ENCODE data around the gene ZFP28.

The ZFP28 gene

GRCh38 chr19:56538761-56539263 lies at the start of gene ZFP28:
Gene ZFP28 (plus strand): TSS chr19:56538948. CDS start chr19:56539019, 71 bp downstream.
- no peaks in the 10 kb centered on the region for H3K4me1 ChIP-seq (ENCODE audit: insufficient read depth, insufficient read length)
- peak within 1 kb of the TSS; percentile 81 for H3K9ac ChIP-seq (ENCODE audit: insufficient read length, low read depth)
- no peak for DNase-seq (ENCODE audit: low read depth, low spot score)
- TF ChIP-seq YY1 (IDR thresholded peaks at IDR 0.05; ENCODE audit: insufficient read depth, insufficient read length), result no peak
- TF ChIP-seq ZNF274 (IDR thresholded peaks at IDR 0.05; ENCODE audit: low read depth, low read length), result no peak
- no peaks in the 10 kb centered on the region for H3K27me3 ChIP-seq (ENCODE audit: insufficient read depth, insufficient read length)
- peak within 1 kb of the TSS; percentile 67 for H3K4me3 ChIP-seq (ENCODE audit: insufficient read length, low read depth)
- H3K9me3 ChIP-seq (ENCODE audit: insufficient read depth, low read length), result peaks cover 30% of the 10 kb centered on the region
- H3K36me3 ChIP-seq (ENCODE audit: insufficient read depth, insufficient read length, low read length), result peaks cover 25% of the 10 kb centered on the region

- H3K27me3 ChIP-seq (ENCODE audit: insufficient read depth, insufficient read length), result no peaks in the 10 kb centered on the region
Observed at GRCh38 chr19:56491399-56491798, 47.3 kb upstream of the ZFP28 start.

GRCh38 chr19:56504581-56504980 lies 34.2 kb upstream of the ZFP28 start:
- no peaks in the 10 kb centered on the region for H3K9me3 ChIP-seq (ENCODE audit: insufficient read depth, low read length)
- no peak for DNase-seq (ENCODE audit: low read depth, low spot score)
- TF ChIP-seq YY1 (IDR thresholded peaks at IDR 0.05; ENCODE audit: insufficient read depth, insufficient read length) (no peak), SUZ12 (IDR thresholded peaks at IDR 0.05; ENCODE audit: extremely low read depth, insufficient read depth, insufficient read length) (no peak), ZNF274 (IDR thresholded peaks at IDR 0.05; ENCODE audit: low read depth, low read length) (no peak)

More at GRCh38 chr19:56491399-56491798, 47.3 kb upstream of the ZFP28 start:
- no peak overlapping the region for H3K4me3 ChIP-seq (ENCODE audit: insufficient read length, low read depth)
- peak; percentile 11 for DNase-seq (ENCODE audit: low read depth, low spot score)
- peaks cover 21% of the 10 kb centered on the region; the same call in 1 of the 2 replicates for H3K9me3 ChIP-seq (ENCODE audit: insufficient read depth, low read length)
- peaks cover 13% of the 10 kb centered on the region for H3K36me3 ChIP-seq (ENCODE audit: insufficient read depth, insufficient read length, low read length)
- H3K4me1 ChIP-seq (ENCODE audit: insufficient read depth, insufficient read length), result no peaks in the 10 kb centered on the region
- H3K9ac ChIP-seq (ENCODE audit: insufficient read length, low read depth), result no peak overlapping the region
- no peak for TF ChIP-seq YY1 (IDR thresholded peaks at IDR 0.05; ENCODE audit: insufficient read depth, insufficient read length)
- TF ChIP-seq SUZ12 (IDR thresholded peaks at IDR 0.05; ENCODE audit: extremely low read depth, insufficient read depth, insufficient read length), result no peak
- TF ChIP-seq ZNF274 (IDR thresholded peaks at IDR 0.05; ENCODE audit: low read depth, low read length), result no peak

GRCh38 chr19:56507446-56508289 lies 31.1 kb upstream of the ZFP28 start, which contains the start of gene ZNF471:
Gene ZNF471 (plus strand): TSS chr19:56507855. CDS start chr19:56511572, 3,717 bp downstream.
- H3K36me3 ChIP-seq (ENCODE audit: insufficient read depth, insufficient read length, low read length), result peaks cover 3% of the 10 kb centered on the region
- H3K9me3 ChIP-seq (ENCODE audit: insufficient read depth, low read length), result no peaks in the 10 kb centered on the region
- H3K4me3 ChIP-seq (ENCODE audit: insufficient read length, low read depth), result peak within 1 kb of the TSS; percentile 76
- no peaks in the 10 kb centered on the region for H3K4me1 ChIP-seq (ENCODE audit: insufficient read depth, insufficient read length)
- H3K9ac ChIP-seq (ENCODE audit: insufficient read length, low read depth), result peak within 1 kb of the TSS; percentile 92
- TF ChIP-seq ZNF274 (IDR thresholded peaks at IDR 0.05; ENCODE audit: low read depth, low read length) (no peak), SUZ12 (IDR thresholded peaks at IDR 0.05; ENCODE audit: extremely low read depth, insufficient read depth, insufficient read length) (no peak), YY1 (IDR thresholded peaks at IDR 0.05; ENCODE audit: insufficient read depth, insufficient read length) (no peak)
- peaks cover 8% of the 10 kb centered on the region for H3K27me3 ChIP-seq (ENCODE audit: insufficient read depth, insufficient read length)
- DNase-seq (ENCODE audit: low read depth, low spot score), result peak; percentile 92

More at GRCh38 chr19:56504581-56504980, 34.2 kb upstream of the ZFP28 start:
- no peak overlapping the region for H3K9ac ChIP-seq (ENCODE audit: insufficient read length, low read depth)
- H3K36me3 ChIP-seq (ENCODE audit: insufficient read depth, insufficient read length, low read length), result peaks cover 9% of the 10 kb centered on the region
- H3K27me3 ChIP-seq (ENCODE audit: insufficient read depth, insufficient read length), result peaks cover 8% of the 10 kb centered on the region
- no peaks in the 10 kb centered on the region for H3K4me1 ChIP-seq (ENCODE audit: insufficient read depth, insufficient read length)
- H3K4me3 ChIP-seq (ENCODE audit: insufficient read length, low read depth), result no peak overlapping the region

GRCh38 chr19:56508290-56508778 lies 30.4 kb upstream of the ZFP28 start:
- Histone ChIP-seq H3K9ac (ENCODE audit: insufficient read length, low read depth) (peak overlapping the region; percentile 92), H3K9me3 (ENCODE audit: insufficient read depth, low read length) (no peaks in the 10 kb centered on the region; the same call in none of the 2 replicates), H3K4me3 (ENCODE audit: insufficient read length, low read depth) (peak overlapping the region; percentile 76), H3K27me3 (ENCODE audit: insufficient read depth, insufficient read length) (peaks cover 8% of the 10 kb centered on the region), H3K4me1 (ENCODE audit: insufficient read depth, insufficient read length) (no peaks in the 10 kb centered on the region), H3K36me3 (ENCODE audit: insufficient read depth, insufficient read length, low read length) (no peaks in the 10 kb centered on the region)
- TF ChIP-seq YY1 (IDR thresholded peaks at IDR 0.05; ENCODE audit: insufficient read depth, insufficient read length), result no peak
- no peak for TF ChIP-seq SUZ12 (IDR thresholded peaks at IDR 0.05; ENCODE audit: extremely low read depth, insufficient read depth, insufficient read length)
- no peak for TF ChIP-seq ZNF274 (IDR thresholded peaks at IDR 0.05; ENCODE audit: low read depth, low read length)
- DNase-seq (ENCODE audit: low read depth, low spot score), result no peak

GRCh38 chr19:56525214-56525860 lies 13.4 kb upstream of the ZFP28 start:
- Histone ChIP-seq H3K27me3 (ENCODE audit: insufficient read depth, insufficient read length) (no peaks in the 10 kb centered on the region), H3K9me3 (ENCODE audit: insufficient read depth, low read length) (peaks cover 96% of the 10 kb centered on the region), H3K9ac (ENCODE audit: insufficient read length, low read depth) (no peak overlapping the region), H3K4me3 (ENCODE audit: insufficient read length, low read depth) (no peak overlapping the region), H3K4me1 (ENCODE audit: insufficient read depth, insufficient read length) (no peaks in the 10 kb centered on the region), H3K36me3 (ENCODE audit: insufficient read depth, insufficient read length, low read length) (no peaks in the 10 kb centered on the region)
- no peak for DNase-seq (ENCODE audit: low read depth, low spot score)
- TF ChIP-seq ZNF274 (IDR thresholded peaks at IDR 0.05; ENCODE audit: low read depth, low read length), result peak; percentile 90
- no peak for TF ChIP-seq SUZ12 (IDR thresholded peaks at IDR 0.05; ENCODE audit: extremely low read depth, insufficient read depth, insufficient read length)

- no peak for TF ChIP-seq ZNF274 (IDR thresholded peaks at IDR 0.05; ENCODE audit: low read depth, low read length)
- no peak for TF ChIP-seq SUZ12 (IDR thresholded peaks at IDR 0.05; ENCODE audit: extremely low read depth, insufficient read depth, insufficient read length)
- TF ChIP-seq YY1 (IDR thresholded peaks at IDR 0.05; ENCODE audit: insufficient read depth, insufficient read length), result no peak
- no peaks in the 10 kb centered on the region for H3K27me3 ChIP-seq (ENCODE audit: insufficient read depth, insufficient read length)
- no peak overlapping the region for H3K4me3 ChIP-seq (ENCODE audit: insufficient read length, low read depth)
- peaks cover 33% of the 10 kb centered on the region for H3K9me3 ChIP-seq (ENCODE audit: insufficient read depth, low read length)
- no peak overlapping the region for H3K9ac ChIP-seq (ENCODE audit: insufficient read length, low read depth)
- H3K4me1 ChIP-seq (ENCODE audit: insufficient read depth, insufficient read length), result no peaks in the 10 kb centered on the region
- no peak for DNase-seq (ENCODE audit: low read depth, low spot score)
- peaks cover 17% of the 10 kb centered on the region for H3K36me3 ChIP-seq (ENCODE audit: insufficient read depth, insufficient read length, low read length)
Observed at GRCh38 chr19:56537442-56537841, 1.3 kb upstream of the ZFP28 start.

Data from NT2/D1 (cell line).